Breast epithelium (tissue), 4 donors: Measurements from ENCODE around the gene NPBWR2. TPM values are rescaled to one million over a fixed set of nuclear protein-coding genes. Genes with fewer than 3 reads are reported as not detected.

Experiments
- DNase-seq, 2 donors: peaks; one replicate each; pipeline ENCODE4 v3.0.0-alpha.2; 2019; ENCODE audit warnings: low spot score in 2 of 2
- H3K27ac ChIP-seq, 2 donors: fragments of 200-600 bp; sonication (generic) in 1 of 2; one replicate each; pipeline ENCODE4 v1.5.1; 2016 to 2019; ENCODE audit warnings: mild to moderate bottlenecking in 1 of 2
- H3K27me3 ChIP-seq, 2 donors: fragments of 200-600 bp; sonication (generic) in 1 of 2; one replicate each; pipeline versions ENCODE4 v1.5.1 to v1.6.0; 2017 to 2019; ENCODE audit warnings: control low read depth in 1 of 2, mild to moderate bottlenecking in 1 of 2
- H3K36me3 ChIP-seq: fragments of 200-600 bp; one replicate; pipeline ENCODE4 v1.5.1; 2019
- H3K4me1 ChIP-seq, 2 donors: fragments of 200-600 bp; sonication (generic); one replicate each; pipeline ENCODE4 v1.5.1; 2016 to 2019; ENCODE audit warnings: control low read depth in 1 of 2
- H3K4me3 ChIP-seq, 3 donors: fragments of 200-600 bp; sonication (generic); 1 replicate in 2 of 3; 2 replicates in 1 of 3; pipeline ENCODE4 v1.5.1; 2016 to 2019; ENCODE audit warnings: mild to moderate bottlenecking in 3 of 3, moderate library complexity in 2 of 3
- H3K9me3 ChIP-seq, 2 donors: fragments of 200-600 bp; sonication (generic) in 1 of 2; one replicate each; pipeline ENCODE4 v1.5.1; 2016 to 2019; ENCODE audit warnings: control low read depth in 1 of 2
- POLR2A ChIP-seq: fragments of 450-650 bp; IDR thresholded peaks from one replicate; pipeline ENCODE4 v1.6.1; 2016; ENCODE audit warnings: antibody characterized with exemption, mild to moderate bottlenecking, moderate library complexity
- POLR2AphosphoS5 ChIP-seq, 3 donors: sonication (generic); formaldehyde crosslinking; IDR thresholded peaks; one replicate each; pipeline ENCODE4 v1.6.1; 2017; ENCODE audit warnings: antibody characterized with exemption in 3 of 3
- intact Hi-C: fragments of 100-400 bp; cut with DNase I; formaldehyde crosslinking; loops from one replicate; pipeline ENCODE4 v1.15.1; 2023; ENCODE audit warnings: low total_unique reads
- total RNA-seq, 3 donors: library from RNA; depleted of rRNA; stranded (reverse); fragments of >200 nt; gene quantifications; one replicate each; pipeline ENCODE4 v1.1.0, GENCODE V29; 2016
- TF ChIP-seq, protein P1 (sequence below), 3 donors: fragments of 450-650 bp; IDR thresholded peaks; one replicate each; pipeline ENCODE4 v1.5.1; 2016 to 2017; ENCODE audit warnings: antibody characterized with exemption in 3 of 3, mild to moderate bottlenecking in 3 of 3, moderate library complexity in 3 of 3

The NPBWR2 gene
- total RNA-seq, 3 donors from 2014 or later, result not detected

GRCh38 chr20:64146936-64147477 lies 39.6 kb upstream of the NPBWR2 start:
- Histone ChIP-seq H3K27ac (no peak overlapping the region), H3K36me3 (no peaks in the 10 kb centered on the region), H3K27me3 (peaks cover 0 to 19% of the 10 kb centered on the region in 2 donors), H3K4me1 (no peaks in the 10 kb centered on the region), H3K9me3 (peaks cover 0 to 8% of the 10 kb centered on the region in 2 donors), H3K4me3 (no peak overlapping the region)
- intact Hi-C loops, result no loop called here
- TF ChIP-seq POLR2AphosphoS5 (IDR thresholded peaks at IDR 0.05) (no peak), POLR2A (no peak)
- TF ChIP-seq, protein P1, sequence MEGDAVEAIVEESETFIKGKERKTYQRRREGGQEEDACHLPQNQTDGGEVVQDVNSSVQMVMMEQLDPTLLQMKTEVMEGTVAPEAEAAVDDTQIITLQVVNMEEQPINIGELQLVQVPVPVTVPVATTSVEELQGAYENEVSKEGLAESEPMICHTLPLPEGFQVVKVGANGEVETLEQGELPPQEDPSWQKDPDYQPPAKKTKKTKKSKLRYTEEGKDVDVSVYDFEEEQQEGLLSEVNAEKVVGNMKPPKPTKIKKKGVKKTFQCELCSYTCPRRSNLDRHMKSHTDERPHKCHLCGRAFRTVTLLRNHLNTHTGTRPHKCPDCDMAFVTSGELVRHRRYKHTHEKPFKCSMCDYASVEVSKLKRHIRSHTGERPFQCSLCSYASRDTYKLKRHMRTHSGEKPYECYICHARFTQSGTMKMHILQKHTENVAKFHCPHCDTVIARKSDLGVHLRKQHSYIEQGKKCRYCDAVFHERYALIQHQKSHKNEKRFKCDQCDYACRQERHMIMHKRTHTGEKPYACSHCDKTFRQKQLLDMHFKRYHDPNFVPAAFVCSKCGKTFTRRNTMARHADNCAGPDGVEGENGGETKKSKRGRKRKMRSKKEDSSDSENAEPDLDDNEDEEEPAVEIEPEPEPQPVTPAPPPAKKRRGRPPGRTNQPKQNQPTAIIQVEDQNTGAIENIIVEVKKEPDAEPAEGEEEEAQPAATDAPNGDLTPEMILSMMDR (IDR thresholded peaks at IDR 0.05), result no peak
- DNase-seq, result no peak

- Histone ChIP-seq H3K36me3 (no peaks in the 10 kb centered on the region), H3K9me3 (peaks cover 0 to 8% of the 10 kb centered on the region in 2 donors), H3K27me3 (peaks cover 0 to 19% of the 10 kb centered on the region in 2 donors), H3K4me1 (no peaks in the 10 kb centered on the region), H3K4me3 (no peak overlapping the region), H3K27ac (no peak overlapping the region)
- no peak for DNase-seq
- no peak for TF ChIP-seq POLR2A
- TF ChIP-seq, protein P1 (IDR thresholded peaks at IDR 0.05), result no peak
- TF ChIP-seq POLR2AphosphoS5 (IDR thresholded peaks at IDR 0.05), result no peak
- intact Hi-C loops, result no loop called here
Measured at GRCh38 chr20:64146301-64146935, 39.1 kb upstream of the NPBWR2 start.

DNA sequence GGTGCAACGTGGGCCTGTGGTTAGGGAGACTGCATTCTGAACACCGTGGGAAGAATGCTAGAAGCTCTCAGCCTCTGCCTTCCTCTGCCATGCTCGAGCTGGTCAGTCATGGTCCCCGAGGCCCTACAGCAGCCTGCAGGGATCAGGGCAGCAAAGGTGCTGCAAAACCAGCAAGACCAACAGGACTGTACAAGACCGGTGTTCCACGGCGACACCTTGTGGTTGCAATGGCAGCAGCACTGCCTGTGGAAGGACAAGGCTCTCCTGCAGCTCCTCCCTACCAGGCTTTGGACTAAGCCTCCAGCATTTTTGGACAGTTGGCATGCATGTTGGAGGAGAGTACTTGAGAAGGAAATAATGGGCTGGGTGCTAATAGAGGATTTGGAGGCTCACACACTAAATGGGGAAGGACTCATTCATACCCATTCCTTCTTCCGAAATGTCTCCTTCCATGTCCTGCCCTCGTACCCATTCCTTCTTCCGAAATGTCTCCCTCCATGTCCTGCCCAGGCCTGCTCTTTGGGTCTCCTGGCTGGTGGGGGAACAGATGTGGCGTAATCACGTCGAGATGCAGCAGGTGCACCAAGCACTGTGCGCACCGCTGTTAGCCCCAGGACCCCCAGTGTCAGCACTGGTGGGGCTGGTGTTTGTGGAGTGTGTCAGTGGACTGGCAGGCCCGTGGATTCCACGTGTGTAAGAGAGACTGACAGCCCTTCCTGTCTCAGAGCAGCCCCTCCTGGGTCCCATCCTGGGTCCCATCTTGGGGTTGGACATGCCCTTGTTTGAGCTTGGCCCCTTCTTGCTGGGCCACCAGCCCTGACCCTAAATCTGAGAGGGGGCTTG lies 38.3 kb upstream of the NPBWR2 start:
- Histone ChIP-seq H3K4me3 (no peak overlapping the region), H3K4me1 (no peaks in the 10 kb centered on the region), H3K27me3 (peaks cover 0 to 24% of the 10 kb centered on the region in 2 donors), H3K9me3 (peaks cover 0 to 8% of the 10 kb centered on the region in 2 donors), H3K36me3 (no peaks in the 10 kb centered on the region), H3K27ac (no peak overlapping the region)
- TF ChIP-seq, protein P1 (IDR thresholded peaks at IDR 0.05), result no peak
- DNase-seq, result peak in 1 of 2 donors; percentile 36
- intact Hi-C loops, result no loop called here

DNA sequence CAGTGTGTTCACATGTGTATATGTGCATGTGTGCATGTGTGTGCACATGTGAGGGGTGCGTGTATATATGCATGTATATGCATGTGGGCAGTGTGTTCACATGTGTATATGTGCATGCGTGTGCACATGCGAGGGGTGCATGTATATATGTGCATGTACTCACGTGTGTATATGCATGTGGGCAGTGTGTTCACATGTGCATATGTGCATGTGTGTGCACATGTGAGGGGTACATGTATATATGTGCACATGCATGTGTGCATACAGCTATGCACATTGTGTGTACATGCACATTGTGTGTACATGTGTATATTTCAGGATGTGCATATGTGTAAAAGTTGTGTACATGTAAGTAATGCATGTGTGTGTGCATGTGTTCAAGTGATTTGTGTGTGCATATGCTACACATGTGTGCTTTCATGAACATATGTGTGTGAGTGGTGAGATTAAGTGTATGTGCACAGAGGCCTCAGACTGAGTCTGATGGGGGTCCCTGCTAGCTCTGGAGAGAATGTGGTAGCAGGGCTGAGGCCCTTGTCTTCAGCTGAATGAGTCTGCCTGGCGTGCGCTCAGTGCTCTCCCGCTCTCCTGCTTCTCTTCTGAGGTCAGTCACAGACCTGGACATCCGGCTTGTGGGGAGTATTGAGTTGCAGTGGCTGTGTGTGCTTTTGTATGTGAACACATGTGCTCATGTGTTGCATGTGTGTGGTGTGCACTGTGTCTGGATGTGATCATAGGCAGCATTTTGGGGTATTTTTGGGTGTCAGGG lies 37.0 kb upstream of the NPBWR2 start:
- H3K27ac ChIP-seq, result no peak overlapping the region
- TF ChIP-seq POLR2A (no peak), POLR2AphosphoS5 (IDR thresholded peaks at IDR 0.05) (no peak)
- TF ChIP-seq, protein P1 (IDR thresholded peaks at IDR 0.05), result no peak
- peaks cover 0 to 24% of the 10 kb centered on the region in 2 donors for H3K27me3 ChIP-seq
- intact Hi-C loops, result no loop called here
- no peak overlapping the region for H3K4me3 ChIP-seq
- no peaks in the 10 kb centered on the region for H3K4me1 ChIP-seq
- no peaks in the 10 kb centered on the region for H3K36me3 ChIP-seq
- peaks cover 0 to 8% of the 10 kb centered on the region in 2 donors for H3K9me3 ChIP-seq
- no peak for DNase-seq
